ENCODE measurements around the gene POU2F2.

The POU2F2 gene

DNA sequence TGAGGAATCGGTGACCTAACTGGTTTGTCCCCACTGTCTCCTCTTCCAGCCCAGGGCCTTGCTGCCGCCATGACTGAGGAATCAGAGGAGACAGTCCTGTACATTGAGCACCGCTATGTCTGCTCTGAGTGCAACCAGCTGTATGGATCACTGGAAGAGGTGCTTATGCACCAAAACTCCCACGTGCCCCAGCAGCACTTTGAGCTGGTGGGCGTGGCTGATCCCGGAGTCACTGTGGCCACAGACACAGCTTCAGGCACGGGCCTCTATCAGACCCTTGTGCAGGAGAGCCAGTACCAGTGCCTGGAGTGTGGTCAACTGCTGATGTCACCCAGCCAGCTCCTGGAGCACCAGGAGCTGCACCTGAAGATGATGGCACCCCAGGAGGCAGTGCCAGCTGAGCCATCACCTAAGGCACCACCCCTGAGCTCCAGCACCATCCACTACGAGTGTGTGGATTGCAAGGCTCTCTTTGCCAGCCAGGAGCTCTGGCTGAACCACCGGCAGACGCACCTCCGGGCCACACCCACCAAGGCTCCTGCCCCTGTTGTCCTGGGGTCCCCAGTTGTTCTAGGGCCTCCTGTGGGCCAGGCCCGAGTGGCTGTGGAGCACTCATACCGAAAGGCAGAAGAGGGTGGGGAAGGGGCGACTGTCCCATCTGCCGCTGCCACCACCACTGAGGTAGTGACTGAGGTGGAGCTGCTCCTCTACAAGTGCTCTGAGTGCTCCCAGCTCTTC lies 53.5 kb downstream of the POU2F2 start:
- no peak for DNase-seq

GRCh38 chr19:42078058-42078457 lies 54.2 kb downstream of the POU2F2 start:
- DNase-seq = no peak

DNA sequence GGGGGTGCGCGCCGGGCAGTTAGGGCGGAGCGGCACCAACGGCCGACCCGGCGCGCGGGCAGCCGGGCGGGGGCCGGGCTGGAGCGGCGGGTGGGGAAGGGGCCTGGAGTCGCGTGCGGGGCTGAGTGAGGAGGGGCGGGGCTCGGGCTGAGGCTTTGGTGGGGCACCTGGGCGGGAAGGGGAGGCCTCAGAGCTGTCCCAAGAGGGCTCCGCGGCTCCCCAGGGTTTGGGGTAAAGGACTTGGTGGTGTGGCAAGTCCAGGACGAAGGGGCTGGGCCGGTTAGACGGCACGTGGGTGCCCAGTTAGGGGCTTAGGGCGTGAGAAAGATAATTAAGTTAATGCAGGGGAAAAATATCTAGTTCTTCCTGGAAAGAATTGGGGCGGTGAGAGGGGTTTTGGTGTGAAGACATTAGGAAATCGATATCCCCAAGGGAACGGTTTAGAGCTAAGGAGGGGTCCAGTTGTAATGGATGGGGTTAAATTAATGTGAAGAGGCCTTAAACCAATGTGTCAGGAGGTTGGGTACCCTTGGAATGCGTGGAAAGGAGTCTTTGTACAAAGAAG lies 55.8 kb downstream of the POU2F2 start:
- no peak for DNase-seq

GRCh38 chr19:42075616-42076379 lies 56.4 kb downstream of the POU2F2 start, which contains the start of gene ZNF574:
Gene ZNF574, plus strand, starts transcription at chr19:42076166. Its CDS starts 2,441 bp downstream, at chr19:42078607.
- peak; percentile 98 for DNase-seq

GRCh38 chr19:42075364-42075615 lies 57.0 kb downstream of the POU2F2 start:
- DNase-seq = no peak

DNA sequence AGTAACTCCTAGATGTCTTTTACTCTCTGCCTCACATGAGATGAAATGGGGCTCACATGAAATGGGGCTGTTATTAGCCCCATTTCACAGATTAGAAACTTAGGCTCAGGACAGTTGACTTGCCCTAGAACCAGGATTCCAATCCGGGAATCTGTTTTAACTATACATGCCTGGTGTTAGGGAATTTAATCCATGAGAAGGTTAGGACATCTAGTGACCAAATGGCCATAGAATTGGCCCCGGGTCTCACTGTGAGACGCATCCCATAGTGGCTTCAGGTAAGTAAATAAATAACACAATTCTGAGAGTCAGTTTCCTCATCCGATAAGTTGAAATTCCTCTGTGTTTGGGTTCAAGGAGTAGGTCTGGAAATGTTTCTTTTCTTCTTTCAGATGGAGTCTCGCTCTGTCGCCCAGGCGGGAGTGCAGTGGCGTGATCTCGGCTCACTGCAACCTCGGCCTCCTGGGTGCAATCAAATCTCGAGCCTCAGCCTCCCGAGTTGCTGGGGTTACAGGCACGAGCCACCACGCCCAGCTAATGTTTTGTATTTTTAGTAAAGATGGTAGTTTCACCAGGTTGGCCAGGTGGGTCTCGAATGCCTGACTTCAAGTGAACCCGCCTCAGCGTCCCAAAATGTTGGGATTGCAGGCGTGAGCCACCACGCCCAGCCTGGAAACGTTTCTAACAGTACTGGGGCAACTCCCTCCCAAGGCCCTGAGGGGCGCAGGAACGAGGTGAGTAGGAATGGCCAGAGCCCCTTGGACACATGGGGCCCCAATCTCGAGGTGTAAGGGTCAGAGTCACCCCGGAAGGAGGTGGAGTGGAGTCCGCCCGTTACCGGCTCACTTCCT lies 57.5 kb downstream of the POU2F2 start:
- no peak for DNase-seq

- DNase-seq = no peak
Observed at GRCh38 chr19:42071247-42071646, 61.0 kb downstream of the POU2F2 start.

DNA sequence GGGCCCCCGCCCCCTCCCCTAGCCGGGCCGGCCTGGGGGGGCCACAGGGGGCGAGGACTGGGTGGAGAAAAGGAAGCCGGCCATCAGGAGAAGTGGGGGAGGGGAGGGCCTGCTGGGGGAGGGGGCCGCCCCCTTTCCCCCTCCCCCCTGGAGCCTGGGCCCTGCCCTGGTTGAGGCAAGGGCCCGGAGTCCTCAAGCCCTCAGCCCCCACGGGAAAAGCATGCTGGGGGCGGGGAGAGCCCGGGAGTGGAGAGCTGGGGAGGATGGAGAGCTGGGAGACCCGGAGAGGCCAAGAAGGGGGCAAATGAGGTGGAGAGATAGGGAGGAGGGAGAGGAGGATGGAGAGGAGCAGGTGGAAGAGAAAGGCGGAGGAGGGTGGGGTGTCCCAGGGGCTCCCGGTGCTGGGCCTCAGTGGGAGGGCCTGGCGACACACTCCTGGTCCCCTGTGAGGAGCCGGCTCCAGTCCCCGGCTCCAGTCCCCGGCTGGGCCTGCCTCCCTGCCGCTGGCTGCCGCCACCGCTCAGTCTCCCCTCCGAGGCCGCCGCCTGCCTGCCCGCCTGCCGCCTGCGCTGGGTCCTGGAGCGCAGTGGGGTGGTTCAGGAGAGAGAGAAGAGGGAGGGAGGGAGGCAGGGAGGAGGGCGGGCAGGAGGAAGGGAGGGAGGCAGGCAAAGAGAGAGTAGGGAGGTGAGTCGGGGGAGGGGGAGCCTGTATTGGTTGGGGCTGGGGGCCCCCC lies 62.5 kb downstream of the POU2F2 start, which contains the start of gene GRIK5:
Gene GRIK5, minus strand, starts transcription at position 588 of the 733 bp plus-strand sequence. CDS start 4,436 bp downstream, outside the sequence.
- no peak for DNase-seq

GRCh38 chr19:42068756-42069571 lies 63.3 kb downstream of the POU2F2 start:
- no peak for DNase-seq

- DNase-seq = no peak
Observed at GRCh38 chr19:42068361-42068755, 63.9 kb downstream of the POU2F2 start.

DNA sequence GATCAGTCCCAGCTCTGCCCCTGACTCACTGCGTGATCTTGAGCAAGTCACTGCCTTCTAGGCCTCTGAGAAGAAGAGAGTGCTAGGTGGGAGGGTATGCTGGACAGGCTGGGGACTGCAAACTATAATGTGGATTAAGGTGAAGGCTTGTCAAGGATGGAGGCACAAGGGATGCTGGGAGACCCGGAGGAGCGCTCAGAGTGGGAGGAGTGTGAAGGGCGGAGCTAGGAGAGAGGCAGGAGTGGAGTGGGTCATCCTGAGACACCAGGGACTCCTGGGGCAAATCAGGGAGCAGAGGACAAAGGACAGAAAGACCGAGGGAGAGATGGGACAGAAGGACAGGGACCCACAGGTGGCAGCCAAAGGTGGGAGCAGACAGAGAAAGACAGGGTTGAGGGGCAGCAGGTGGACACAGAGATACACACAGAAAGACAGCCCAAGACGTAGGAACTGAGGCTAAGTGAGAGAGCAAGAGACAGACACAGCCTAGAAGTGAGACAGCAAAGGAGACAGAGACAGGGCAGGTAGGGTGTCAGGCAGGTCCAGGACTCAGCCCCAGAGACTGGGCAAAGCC lies 64.8 kb downstream of the POU2F2 start:
- DNase-seq = no peak

DNA sequence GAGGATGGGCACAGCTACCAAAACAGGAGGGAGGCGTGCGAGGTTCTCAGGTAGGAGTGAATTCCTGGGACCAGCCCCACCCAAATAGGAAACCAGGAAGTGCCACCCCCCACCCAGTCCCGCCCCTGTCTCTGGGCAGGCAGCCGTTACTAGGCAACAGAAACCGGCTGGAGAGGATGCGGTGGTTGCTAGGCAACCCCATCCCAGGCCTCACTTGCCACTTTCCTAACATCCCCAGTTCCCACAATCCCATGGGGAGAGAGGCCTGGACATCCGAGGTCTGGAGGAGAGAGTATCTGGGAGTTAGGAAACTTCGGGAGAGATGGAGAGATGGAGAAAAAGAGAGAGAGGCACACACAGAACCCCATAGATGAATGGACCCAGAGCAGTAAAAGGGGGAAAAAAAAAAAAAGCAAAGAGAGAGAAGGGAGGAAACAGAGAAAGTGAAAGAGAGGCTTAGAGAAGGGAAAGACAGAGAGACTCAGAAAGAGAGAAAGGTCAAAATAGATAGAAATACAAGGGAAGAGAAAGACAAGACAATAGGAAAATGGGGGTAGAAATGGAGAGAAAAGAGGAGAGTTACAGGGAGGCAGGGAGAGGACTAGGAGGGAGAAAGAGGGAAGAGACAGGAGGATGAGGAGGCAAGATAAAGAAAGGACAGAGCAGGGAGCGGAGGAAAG lies 66.0 kb downstream of the POU2F2 start:
- peak; percentile 21 for DNase-seq

GRCh38 chr19:42065511-42065910 lies 66.7 kb downstream of the POU2F2 start:
- no peak for DNase-seq

GRCh38 chr19:42065051-42065450 lies 67.2 kb downstream of the POU2F2 start:
- no peak for DNase-seq

DNA sequence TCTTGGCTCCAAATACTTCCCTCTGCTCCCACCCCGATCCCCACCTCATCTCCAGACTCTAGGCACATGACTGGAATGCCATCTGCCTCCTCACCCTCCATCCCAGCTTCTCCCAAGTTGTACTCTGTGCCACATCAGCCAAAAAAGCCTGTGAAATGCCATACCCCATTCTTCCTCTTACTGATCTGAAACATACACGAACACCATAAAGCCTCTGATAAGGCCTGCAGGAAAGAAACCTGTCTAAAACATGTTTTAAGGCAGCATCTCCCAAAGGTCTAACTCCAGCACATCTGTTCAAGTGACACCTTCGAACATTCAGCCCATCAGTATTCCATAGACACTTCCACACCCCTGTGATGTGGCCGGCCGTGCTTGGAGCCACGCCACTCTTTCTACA lies 67.8 kb downstream of the POU2F2 start:
- no peak for DNase-seq

DNA sequence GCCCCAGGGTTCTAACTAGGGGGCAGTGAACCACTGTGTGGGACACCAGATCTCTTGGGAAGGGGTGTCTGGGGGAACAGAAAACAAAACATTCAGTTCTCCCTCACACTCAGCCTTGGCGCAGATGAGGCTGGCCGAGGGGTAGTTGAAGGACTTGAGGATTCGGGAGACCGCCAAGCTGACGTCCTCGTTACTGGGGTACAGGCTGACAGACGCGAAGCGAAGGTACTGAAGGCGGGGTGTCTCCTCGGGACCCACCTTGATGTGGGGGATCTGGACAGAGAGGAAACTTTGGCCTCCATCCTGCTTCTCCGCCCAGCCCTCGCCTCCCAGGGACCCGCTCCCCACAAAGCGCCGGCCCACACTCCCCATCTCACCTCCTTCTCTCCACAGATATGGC lies 69.9 kb downstream of the POU2F2 start:
- no peak for DNase-seq

DNA sequence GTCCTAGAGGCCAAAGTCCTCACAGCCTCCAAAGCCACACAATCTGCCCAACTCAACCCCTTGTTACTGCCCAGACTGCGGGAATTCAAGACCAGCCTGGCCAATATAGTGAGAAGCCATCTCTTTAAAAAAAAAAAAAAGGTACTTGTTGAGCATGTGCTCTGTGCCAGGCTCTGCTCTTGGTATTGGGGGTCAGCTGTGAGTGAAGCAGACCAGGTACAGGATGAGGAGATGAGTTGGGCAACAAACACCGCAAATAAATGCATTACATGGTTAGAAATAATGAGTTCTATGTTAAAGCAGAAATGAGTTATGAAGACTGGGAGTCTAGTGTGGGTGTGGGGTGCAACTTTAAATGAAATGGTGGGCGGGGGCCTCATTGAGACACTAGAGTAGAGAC lies 72.1 kb downstream of the POU2F2 start:
- DNase-seq = no peak

- no peak for DNase-seq
Observed at GRCh38 chr19:42059196-42059595, 73.0 kb downstream of the POU2F2 start.

- no peak for DNase-seq
Observed at GRCh38 chr19:42057846-42058245, 74.4 kb downstream of the POU2F2 start.

- DNase-seq = no peak
Observed at GRCh38 chr19:42054205-42054604, 78.0 kb downstream of the POU2F2 start.
